Left renal pelvis (tissue), 4 donors: ENCODE data around the gene B4GALT1. TPM values are rescaled to one million over a fixed set of nuclear protein-coding genes. Genes with fewer than 3 reads are reported as not detected.
"Not testable (repeated sequence)": the region's sequence is repeated elsewhere in the genome, so short reads cannot be mapped to it uniquely, and the experiment has no call there.

Experiments
- DNase-seq, 4 donors: peaks; one replicate each; pipeline ENCODE4 v3.0.0-alpha.2; 2013; ENCODE audit warnings: low read depth in 4 of 4, low spot score in 3 of 4
- polyA plus RNA-seq, 4 donors: library from polyadenylated mRNA; unstranded; fragments of 120-200 nt; gene quantifications; one replicate each; pipeline ENCODE4 v1.2.1, GENCODE V29; 2013; ENCODE audit not compliant: insufficient read length in 4 of 4

The B4GALT1 gene
- polyA plus RNA-seq, 4 donors = 85.5 to 131 (median 100.0) TPM

GRCh38 chr9:33185858-33186257 lies 18.7 kb upstream of the B4GALT1 start:
- DNase-seq = no peak

GRCh38 chr9:33185406-33185805 lies 18.3 kb upstream of the B4GALT1 start:
- DNase-seq = no peak

- no peak for DNase-seq
Measured at GRCh38 chr9:33184963-33185362, 17.8 kb upstream of the B4GALT1 start.

GRCh38 chr9:33182519-33182918 lies 15.4 kb upstream of the B4GALT1 start:
- no peak for DNase-seq

- DNase-seq = no peak
Measured at GRCh38 chr9:33180526-33181184, 13.5 kb upstream of the B4GALT1 start.

- no peak for DNase-seq
Measured at GRCh38 chr9:33178972-33179697, 12.0 kb upstream of the B4GALT1 start.

- DNase-seq = no peak
Measured at GRCh38 chr9:33177639-33178038, 10.5 kb upstream of the B4GALT1 start.

GRCh38 chr9:33177086-33177485 lies 9.9 kb upstream of the B4GALT1 start:
- no peak for DNase-seq

GRCh38 chr9:33175649-33176325 lies 8.7 kb upstream of the B4GALT1 start:
- DNase-seq = no peak

GRCh38 chr9:33172256-33173238 lies 5.4 kb upstream of the B4GALT1 start:
- DNase-seq = no peak

- DNase-seq = no peak
Measured at GRCh38 chr9:33170464-33171415, 3.6 kb upstream of the B4GALT1 start.

GRCh38 chr9:33168941-33169544 lies 1.9 kb upstream of the B4GALT1 start:
- DNase-seq = no peak

GRCh38 chr9:33167972-33168461 lies 881 bp upstream of the B4GALT1 start:
- no peak for DNase-seq

GRCh38 chr9:33166231-33167083 lies 679 bp downstream of the B4GALT1 start:
- DNase-seq = no peak

GRCh38 chr9:33165263-33166151 lies 1.6 kb downstream of the B4GALT1 start:
- DNase-seq = no peak

- DNase-seq = not testable (repeated sequence)
Measured at GRCh38 chr9:33164921-33165262, 2.2 kb downstream of the B4GALT1 start.
